ENCODE measurements around the gene ANKUB1.
"Not testable (repeated sequence)": the region's sequence is repeated elsewhere in the genome, so short reads cannot be mapped to it uniquely, and the experiment has no call there.

The ANKUB1 gene

DNA sequence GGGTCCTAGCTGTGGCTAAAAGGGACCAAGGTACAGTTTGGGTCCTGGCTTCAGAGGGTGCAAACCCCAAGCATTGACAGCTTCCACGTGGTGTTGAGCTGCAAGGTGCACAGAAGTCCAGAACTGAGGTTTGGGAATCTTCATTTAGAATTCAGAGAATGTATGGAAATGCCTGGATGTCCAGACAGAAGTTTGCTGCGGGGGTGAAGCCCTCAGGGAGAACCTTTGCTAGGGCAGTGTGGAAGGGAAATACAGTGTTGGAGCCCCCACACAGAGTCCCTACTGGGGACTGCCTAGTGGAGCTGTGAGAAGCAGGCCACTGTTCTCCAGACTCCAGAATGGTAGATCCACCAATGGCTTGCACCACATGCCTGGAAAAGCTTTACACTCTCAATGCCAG is 38.5 kb upstream of the ANKUB1 start:
- H3K4me3 ChIP-seq (ENCODE audit: low read length) = no peak overlapping the region
- TF ChIP-seq, protein P1, sequence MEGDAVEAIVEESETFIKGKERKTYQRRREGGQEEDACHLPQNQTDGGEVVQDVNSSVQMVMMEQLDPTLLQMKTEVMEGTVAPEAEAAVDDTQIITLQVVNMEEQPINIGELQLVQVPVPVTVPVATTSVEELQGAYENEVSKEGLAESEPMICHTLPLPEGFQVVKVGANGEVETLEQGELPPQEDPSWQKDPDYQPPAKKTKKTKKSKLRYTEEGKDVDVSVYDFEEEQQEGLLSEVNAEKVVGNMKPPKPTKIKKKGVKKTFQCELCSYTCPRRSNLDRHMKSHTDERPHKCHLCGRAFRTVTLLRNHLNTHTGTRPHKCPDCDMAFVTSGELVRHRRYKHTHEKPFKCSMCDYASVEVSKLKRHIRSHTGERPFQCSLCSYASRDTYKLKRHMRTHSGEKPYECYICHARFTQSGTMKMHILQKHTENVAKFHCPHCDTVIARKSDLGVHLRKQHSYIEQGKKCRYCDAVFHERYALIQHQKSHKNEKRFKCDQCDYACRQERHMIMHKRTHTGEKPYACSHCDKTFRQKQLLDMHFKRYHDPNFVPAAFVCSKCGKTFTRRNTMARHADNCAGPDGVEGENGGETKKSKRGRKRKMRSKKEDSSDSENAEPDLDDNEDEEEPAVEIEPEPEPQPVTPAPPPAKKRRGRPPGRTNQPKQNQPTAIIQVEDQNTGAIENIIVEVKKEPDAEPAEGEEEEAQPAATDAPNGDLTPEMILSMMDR (conservative IDR thresholded peaks at IDR 0.05; ENCODE audit: low read depth, low read length) = no peak
- no peak for DNase-seq (ENCODE audit: low read depth)

DNA sequence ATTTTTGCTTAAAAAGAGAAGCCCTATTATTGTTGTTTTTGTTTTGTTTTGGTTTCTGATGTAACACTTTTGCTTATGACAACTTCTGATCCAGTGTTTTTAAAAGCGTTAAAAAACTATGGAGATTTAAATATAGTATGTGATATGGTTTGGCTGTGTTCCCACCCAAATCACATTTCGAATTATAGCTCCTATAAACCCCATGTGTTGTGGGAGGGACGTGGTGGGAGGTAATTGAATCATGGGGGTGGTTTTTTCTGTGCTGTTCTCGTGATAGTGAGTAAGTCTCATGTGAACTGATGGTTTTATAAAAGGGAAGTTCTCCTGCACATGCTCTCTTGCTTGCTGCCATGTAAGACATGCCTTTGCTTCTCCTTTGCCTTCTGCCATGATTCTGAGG is 37.3 kb upstream of the ANKUB1 start:
- not testable (repeated sequence) for H3K4me3 ChIP-seq (ENCODE audit: low read length); DNase-seq (ENCODE audit: low read depth)

DNA sequence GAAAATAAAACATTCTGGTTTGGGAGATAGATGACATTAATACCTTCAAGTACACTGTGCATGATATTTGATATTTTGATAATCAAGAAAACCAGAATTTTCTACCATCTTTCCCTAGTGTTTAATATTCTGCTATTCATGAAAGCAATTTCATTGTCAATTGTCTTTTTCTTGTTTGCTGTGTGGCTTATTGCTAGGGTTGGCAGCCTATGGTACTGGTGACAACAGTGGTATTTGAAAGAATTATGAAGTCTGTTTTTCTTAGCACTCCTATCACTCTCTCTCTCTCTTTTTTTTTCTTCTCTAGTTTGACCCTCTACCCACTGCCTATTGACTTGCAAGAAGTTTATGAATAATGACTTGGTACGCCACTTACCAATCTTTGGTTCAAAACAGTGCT is 36.0 kb upstream of the ANKUB1 start:
- H3K4me3 ChIP-seq (ENCODE audit: low read length) = no peak overlapping the region
- no peak for DNase-seq (ENCODE audit: low read depth)
- TF ChIP-seq, protein P1 (conservative IDR thresholded peaks at IDR 0.05; ENCODE audit: low read depth, low read length) = no peak

DNA sequence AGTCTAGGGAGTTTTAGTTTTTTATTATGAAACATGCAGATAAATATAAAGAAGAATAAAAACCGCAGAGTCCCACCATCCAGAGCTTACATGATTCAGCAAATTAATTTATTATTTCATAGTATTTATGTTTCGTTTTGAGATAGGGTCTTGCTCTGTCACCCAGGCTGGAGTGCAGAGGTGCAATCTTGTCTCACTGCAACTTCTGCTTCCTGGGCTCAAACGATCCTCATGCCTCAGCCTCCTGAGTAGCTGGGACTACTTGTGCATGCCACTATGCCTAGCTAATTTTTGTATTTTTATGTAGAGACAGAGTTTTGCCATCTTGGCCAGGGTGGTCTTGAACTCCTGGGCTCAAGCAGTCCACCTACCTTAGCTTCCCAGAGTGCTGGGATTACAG is 34.3 kb upstream of the ANKUB1 start:
- no peak overlapping the region for H3K4me3 ChIP-seq (ENCODE audit: low read length)
- TF ChIP-seq, protein P1 (conservative IDR thresholded peaks at IDR 0.05; ENCODE audit: low read depth, low read length) = no peak
- no peak for DNase-seq (ENCODE audit: low read depth)

DNA sequence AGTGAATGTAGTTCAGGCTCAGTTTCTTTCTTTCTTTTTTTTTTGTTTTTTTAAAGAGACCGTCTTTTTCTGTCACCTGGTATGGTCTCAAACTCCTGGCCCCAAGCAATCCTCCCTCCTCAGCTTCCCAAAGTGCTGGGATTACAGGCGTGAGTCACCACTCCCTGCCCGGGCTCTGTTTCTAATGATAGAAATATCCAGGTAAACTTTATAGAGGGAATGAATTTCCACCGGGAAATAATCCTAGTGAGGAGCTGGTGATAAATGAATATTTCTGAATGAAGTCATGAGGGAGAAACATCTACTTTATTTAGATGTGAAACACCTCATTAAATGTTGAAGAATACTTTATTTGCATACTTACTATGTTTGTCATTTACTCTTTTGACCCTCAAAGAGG is 27.8 kb upstream of the ANKUB1 start:
- H3K4me3 ChIP-seq (ENCODE audit: low read length) = no peak overlapping the region
- no peak for DNase-seq (ENCODE audit: low read depth)
- TF ChIP-seq, protein P1 (conservative IDR thresholded peaks at IDR 0.05; ENCODE audit: low read depth, low read length) = no peak

DNA sequence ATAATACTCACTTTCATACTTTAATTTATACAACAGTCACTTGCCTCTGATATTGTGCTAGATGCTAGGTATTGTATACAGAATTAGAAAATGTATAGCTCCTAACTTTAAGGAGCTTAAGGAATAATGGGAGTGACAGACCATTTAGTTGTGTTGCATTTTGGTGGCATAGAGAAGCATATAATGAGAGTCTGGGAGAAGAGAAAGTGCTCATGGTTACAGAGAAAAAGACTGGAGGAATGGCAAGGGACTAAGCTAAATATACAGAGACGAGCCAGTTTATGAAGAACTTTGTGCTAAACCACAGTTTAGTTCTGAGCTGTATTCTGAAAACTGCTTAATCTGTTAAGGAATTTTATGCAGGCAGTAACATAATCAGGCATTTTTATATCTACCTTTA is 27.1 kb upstream of the ANKUB1 start:
- TF ChIP-seq, protein P1 (conservative IDR thresholded peaks at IDR 0.05; ENCODE audit: low read depth, low read length) = no peak
- no peak for DNase-seq (ENCODE audit: low read depth)
- no peak overlapping the region for H3K4me3 ChIP-seq (ENCODE audit: low read length)

DNA sequence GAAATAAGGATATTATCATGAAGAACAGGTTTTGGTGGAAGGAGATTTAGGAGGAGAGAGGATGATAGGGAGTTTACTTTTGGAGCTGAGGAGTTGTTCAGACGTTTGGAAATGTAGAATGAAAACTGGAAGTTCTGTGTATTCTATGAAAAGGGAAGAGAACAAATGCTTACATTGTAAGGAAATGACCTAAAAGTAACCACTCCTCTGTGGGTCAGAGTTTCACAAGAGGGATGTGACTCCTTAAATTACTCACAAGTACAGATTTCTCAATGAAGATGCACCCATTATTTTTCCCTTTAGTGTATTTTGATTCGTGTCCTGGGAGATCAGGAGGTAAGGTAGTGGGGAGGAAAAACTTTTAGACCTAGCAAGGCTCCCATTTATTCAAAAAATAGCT is 24.6 kb upstream of the ANKUB1 start:
- DNase-seq (ENCODE audit: low read depth) = no peak
- H3K4me3 ChIP-seq (ENCODE audit: low read length) = no peak overlapping the region
- TF ChIP-seq, protein P1 (conservative IDR thresholded peaks at IDR 0.05; ENCODE audit: low read depth, low read length) = no peak

DNA sequence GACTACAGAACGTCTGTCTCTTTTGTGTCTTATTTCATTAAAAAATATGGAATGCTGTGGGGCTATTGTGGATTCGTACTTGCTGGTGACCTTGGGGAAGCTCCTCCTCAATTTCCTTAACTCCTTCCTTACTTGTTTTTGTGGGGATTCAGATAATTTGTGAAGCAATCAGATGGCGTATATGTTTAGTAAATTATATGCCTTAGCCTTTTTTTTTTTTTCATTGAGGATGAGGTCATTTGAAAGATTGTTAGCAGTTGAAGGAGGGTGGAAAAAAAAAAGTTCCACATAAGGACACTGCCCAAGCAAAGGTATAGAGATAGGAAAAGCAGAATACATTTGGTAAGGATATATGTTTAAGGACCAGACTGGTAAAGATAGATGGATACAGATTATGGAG is 24.0 kb upstream of the ANKUB1 start:
- no peak overlapping the region for H3K4me3 ChIP-seq (ENCODE audit: low read length)
- TF ChIP-seq, protein P1 (conservative IDR thresholded peaks at IDR 0.05; ENCODE audit: low read depth, low read length) = no peak
- no peak for DNase-seq (ENCODE audit: low read depth)

Measured in retinal pigment epithelial cell (primary cell).